Liver (tissue), 9 donors: ENCODE measurements around the gene SEL1L2. TPM values are rescaled to one million over a fixed set of nuclear protein-coding genes. Genes with fewer than 3 reads are reported as not detected.

ENCODE experiments used
- DNase-seq: peaks from one replicate; pipeline ENCODE4 v3.0.0-alpha.2; 2017; ENCODE audit warnings: low spot score
- H3K27ac ChIP-seq, 2 donors: one replicate each; pipeline ENCODE4 v1.7.0; 2013; ENCODE audit warnings: inconsistent platforms in 2 of 2, low read length in 2 of 2, control low read depth in 1 of 2, low read depth in 1 of 2, mild to moderate bottlenecking in 1 of 2
- H3K27me3 ChIP-seq, 4 donors: one replicate each; pipeline versions ENCODE4 v1.6.1 to v1.7.0; 2013; ENCODE audit warnings: low read length in 3 of 4, inconsistent platforms in 1 of 4, mild to moderate bottlenecking in 1 of 4, moderate library complexity in 1 of 4; ENCODE audit not compliant: control insufficient read depth in 4 of 4, insufficient read depth in 4 of 4
- H3K36me3 ChIP-seq, 4 donors: one replicate each; pipeline versions ENCODE4 v1.6.1 to v1.7.0; 2013; ENCODE audit warnings: low read length in 3 of 4, mild to moderate bottlenecking in 3 of 4, low read depth in 1 of 4, moderate library complexity in 1 of 4; ENCODE audit not compliant: control insufficient read depth in 4 of 4, insufficient read depth in 3 of 4
- H3K4me1 ChIP-seq, 4 donors: one replicate each; pipeline versions ENCODE4 v1.6.1 to v1.7.0; 2013; ENCODE audit warnings: low read length in 3 of 4, mild to moderate bottlenecking in 3 of 4, moderate library complexity in 1 of 4; ENCODE audit not compliant: control insufficient read depth in 4 of 4, insufficient read depth in 4 of 4
- H3K4me3 ChIP-seq, 3 donors: one replicate each; pipeline versions ENCODE4 v1.6.1 to v1.7.0; 2013; ENCODE audit warnings: low read length in 3 of 3, control low read depth in 1 of 3, low read depth in 1 of 3, mild to moderate bottlenecking in 1 of 3
- H3K9ac ChIP-seq, 2 donors: one replicate each; pipeline ENCODE4 v1.7.0; 2013; ENCODE audit warnings: low read length in 2 of 2, mild to moderate bottlenecking in 2 of 2, moderate library complexity in 2 of 2, control low read depth in 1 of 2, low read depth in 1 of 2
- H3K9me3 ChIP-seq, 4 donors: one replicate each; pipeline versions ENCODE4 v1.6.1 to v1.7.0; 2013; ENCODE audit warnings: low read length in 3 of 4; ENCODE audit not compliant: control insufficient read depth in 4 of 4
- ATF3 ChIP-seq: IDR thresholded peaks from 2 replicates; pipeline ENCODE4 v1.6.1; 2016; ENCODE audit warnings: antibody characterized with exemption
- FOXA1 ChIP-seq: IDR thresholded peaks from 2 replicates; pipeline ENCODE4 v1.6.1; 2016; ENCODE audit warnings: antibody characterized with exemption
- FOXA2 ChIP-seq: IDR thresholded peaks from 2 replicates; pipeline ENCODE4 v1.6.1; 2016; ENCODE audit warnings: antibody characterized with exemption
- GABPA ChIP-seq, 2 donors: IDR thresholded peaks in 1 of 2; conservative IDR thresholded peaks in 1 of 2; 2 replicates each; pipeline ENCODE4 v1.6.1; 2016; ENCODE audit warnings: antibody characterized with exemption in 2 of 2, mild to moderate bottlenecking in 1 of 2, moderate library complexity in 1 of 2
- HNF4A ChIP-seq, 2 donors: conservative IDR thresholded peaks; 2 replicates each; pipeline ENCODE4 v1.6.1; 2016; ENCODE audit warnings: antibody characterized with exemption in 2 of 2, mild to moderate bottlenecking in 2 of 2
- HNF4G ChIP-seq: IDR thresholded peaks from 2 replicates; pipeline ENCODE4 v1.6.1; 2016; ENCODE audit warnings: antibody characterized with exemption
- JUND ChIP-seq, 2 donors: IDR thresholded peaks; 2 replicates each; pipeline ENCODE4 v1.6.1; 2016; ENCODE audit warnings: antibody characterized with exemption in 2 of 2
- NR2F2 ChIP-seq: IDR thresholded peaks from 2 replicates; pipeline ENCODE4 v1.6.1; 2016; ENCODE audit warnings: antibody characterized with exemption
- RAD21 ChIP-seq, 2 donors: IDR thresholded peaks; 2 replicates each; pipeline ENCODE4 v1.6.1; 2016; ENCODE audit warnings: antibody characterized with exemption in 2 of 2, mild to moderate bottlenecking in 2 of 2
- RXRA ChIP-seq, 2 donors: IDR thresholded peaks; 2 replicates each; pipeline ENCODE4 v1.6.1; 2017 to 2018; ENCODE audit warnings: antibody characterized with exemption in 2 of 2, mild to moderate bottlenecking in 1 of 2
- SP1 ChIP-seq: IDR thresholded peaks from 2 replicates; pipeline ENCODE4 v1.6.1; 2018; ENCODE audit warnings: antibody characterized with exemption, mild to moderate bottlenecking
- TAF1 ChIP-seq: conservative IDR thresholded peaks from 2 replicates; pipeline ENCODE4 v1.6.1; 2016; ENCODE audit warnings: antibody characterized with exemption, mild to moderate bottlenecking
- YY1 ChIP-seq: IDR thresholded peaks from 2 replicates; pipeline ENCODE4 v1.6.1; 2016; ENCODE audit warnings: antibody characterized with exemption, mild to moderate bottlenecking
- WGBS: extraction: QIAGEN DNeasy Blood & Tissue Kit; methylation state at CpG from one replicate; pipeline ENCODE4 v1.1.7; 2013; 5-methylcytosine and 5-hydroxymethylcytosine counted together
- polyA plus RNA-seq, 2 donors: library from polyadenylated mRNA; stranded (reverse) in 1 of 2; unstranded in 1 of 2; fragments of 200-250 nt in 1 of 2; fragments of >200 nt in 1 of 2; fragmentation: Nextera tagmentation in 1 of 2; extraction: Ambion mirVana in 1 of 2; gene quantifications; one replicate each; pipeline versions ENCODE4 v1.2.1 to v1.2.3, GENCODE V29; 2013 to 2015
- total RNA-seq, 2 donors: library from RNA; depleted of rRNA; stranded (reverse); fragments of >200 nt; gene quantifications; one replicate each; pipeline ENCODE4 v1.2.3, GENCODE V29; 2014
- TF ChIP-seq, protein P1 (sequence below): IDR thresholded peaks from 2 replicates; pipeline ENCODE4 v1.6.1; 2016; ENCODE audit warnings: antibody characterized with exemption, mild to moderate bottlenecking
- TF ChIP-seq, protein P2 (sequence below): IDR thresholded peaks from 2 replicates; pipeline ENCODE4 v1.6.1; 2016; ENCODE audit warnings: antibody characterized with exemption
- TF ChIP-seq, protein P3 (sequence below): fragments of 150-350 bp; IDR thresholded peaks from 2 replicates; pipeline ENCODE4 v1.5.1; 2017; ENCODE audit warnings: improper control_type of control experiment, low read depth, low read length; ENCODE audit not compliant: missing input control
- donor health status: healthy.
- donor health status: healthy.
- donor health status: healthy.
- donor health status: healthy.
- donor health status: healthy.

The SEL1L2 gene
- total and polyA plus RNA-seq, 4 donors: not detected

- DNase-seq: no peak
- TF ChIP-seq RAD21 (IDR thresholded peaks at IDR 0.05) (no peak), YY1 (no peak), HNF4A (conservative IDR thresholded peaks at IDR 0.05) (no peak), JUND (IDR thresholded peaks at IDR 0.05) (no peak), NR2F2 (no peak), SP1 (no peak), ATF3 (no peak), FOXA2 (no peak), HNF4G (no peak), FOXA1 (no peak), TAF1 (no peak)
- TF ChIP-seq, protein P1, sequence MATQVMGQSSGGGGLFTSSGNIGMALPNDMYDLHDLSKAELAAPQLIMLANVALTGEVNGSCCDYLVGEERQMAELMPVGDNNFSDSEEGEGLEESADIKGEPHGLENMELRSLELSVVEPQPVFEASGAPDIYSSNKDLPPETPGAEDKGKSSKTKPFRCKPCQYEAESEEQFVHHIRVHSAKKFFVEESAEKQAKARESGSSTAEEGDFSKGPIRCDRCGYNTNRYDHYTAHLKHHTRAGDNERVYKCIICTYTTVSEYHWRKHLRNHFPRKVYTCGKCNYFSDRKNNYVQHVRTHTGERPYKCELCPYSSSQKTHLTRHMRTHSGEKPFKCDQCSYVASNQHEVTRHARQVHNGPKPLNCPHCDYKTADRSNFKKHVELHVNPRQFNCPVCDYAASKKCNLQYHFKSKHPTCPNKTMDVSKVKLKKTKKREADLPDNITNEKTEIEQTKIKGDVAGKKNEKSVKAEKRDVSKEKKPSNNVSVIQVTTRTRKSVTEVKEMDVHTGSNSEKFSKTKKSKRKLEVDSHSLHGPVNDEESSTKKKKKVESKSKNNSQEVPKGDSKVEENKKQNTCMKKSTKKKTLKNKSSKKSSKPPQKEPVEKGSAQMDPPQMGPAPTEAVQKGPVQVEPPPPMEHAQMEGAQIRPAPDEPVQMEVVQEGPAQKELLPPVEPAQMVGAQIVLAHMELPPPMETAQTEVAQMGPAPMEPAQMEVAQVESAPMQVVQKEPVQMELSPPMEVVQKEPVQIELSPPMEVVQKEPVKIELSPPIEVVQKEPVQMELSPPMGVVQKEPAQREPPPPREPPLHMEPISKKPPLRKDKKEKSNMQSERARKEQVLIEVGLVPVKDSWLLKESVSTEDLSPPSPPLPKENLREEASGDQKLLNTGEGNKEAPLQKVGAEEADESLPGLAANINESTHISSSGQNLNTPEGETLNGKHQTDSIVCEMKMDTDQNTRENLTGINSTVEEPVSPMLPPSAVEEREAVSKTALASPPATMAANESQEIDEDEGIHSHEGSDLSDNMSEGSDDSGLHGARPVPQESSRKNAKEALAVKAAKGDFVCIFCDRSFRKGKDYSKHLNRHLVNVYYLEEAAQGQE: no peak
- TF ChIP-seq, protein P2, sequence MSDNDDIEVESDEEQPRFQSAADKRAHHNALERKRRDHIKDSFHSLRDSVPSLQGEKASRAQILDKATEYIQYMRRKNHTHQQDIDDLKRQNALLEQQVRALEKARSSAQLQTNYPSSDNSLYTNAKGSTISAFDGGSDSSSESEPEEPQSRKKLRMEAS: no peak
- TF ChIP-seq, protein P3, sequence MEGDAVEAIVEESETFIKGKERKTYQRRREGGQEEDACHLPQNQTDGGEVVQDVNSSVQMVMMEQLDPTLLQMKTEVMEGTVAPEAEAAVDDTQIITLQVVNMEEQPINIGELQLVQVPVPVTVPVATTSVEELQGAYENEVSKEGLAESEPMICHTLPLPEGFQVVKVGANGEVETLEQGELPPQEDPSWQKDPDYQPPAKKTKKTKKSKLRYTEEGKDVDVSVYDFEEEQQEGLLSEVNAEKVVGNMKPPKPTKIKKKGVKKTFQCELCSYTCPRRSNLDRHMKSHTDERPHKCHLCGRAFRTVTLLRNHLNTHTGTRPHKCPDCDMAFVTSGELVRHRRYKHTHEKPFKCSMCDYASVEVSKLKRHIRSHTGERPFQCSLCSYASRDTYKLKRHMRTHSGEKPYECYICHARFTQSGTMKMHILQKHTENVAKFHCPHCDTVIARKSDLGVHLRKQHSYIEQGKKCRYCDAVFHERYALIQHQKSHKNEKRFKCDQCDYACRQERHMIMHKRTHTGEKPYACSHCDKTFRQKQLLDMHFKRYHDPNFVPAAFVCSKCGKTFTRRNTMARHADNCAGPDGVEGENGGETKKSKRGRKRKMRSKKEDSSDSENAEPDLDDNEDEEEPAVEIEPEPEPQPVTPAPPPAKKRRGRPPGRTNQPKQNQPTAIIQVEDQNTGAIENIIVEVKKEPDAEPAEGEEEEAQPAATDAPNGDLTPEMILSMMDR: no peak
- H3K27me3 ChIP-seq: peaks cover 0 to 4% (median 0%) of the 10 kb centered on the region in 4 donors
- H3K9ac ChIP-seq: no peak overlapping the region
- H3K9me3 ChIP-seq: no peaks in the 10 kb centered on the region
- no peaks in the 10 kb centered on the region for H3K36me3 ChIP-seq
- 47% methylated on average over 1 of the region's 1 CpG for WGBS
- no peak overlapping the region for H3K4me3 ChIP-seq
- H3K4me1 ChIP-seq: no peaks in the 10 kb centered on the region
- H3K27ac ChIP-seq: no peak overlapping the region
Observed at GRCh38 chr20:13883425-13883824, 107.0 kb downstream of the SEL1L2 start.

DNA sequence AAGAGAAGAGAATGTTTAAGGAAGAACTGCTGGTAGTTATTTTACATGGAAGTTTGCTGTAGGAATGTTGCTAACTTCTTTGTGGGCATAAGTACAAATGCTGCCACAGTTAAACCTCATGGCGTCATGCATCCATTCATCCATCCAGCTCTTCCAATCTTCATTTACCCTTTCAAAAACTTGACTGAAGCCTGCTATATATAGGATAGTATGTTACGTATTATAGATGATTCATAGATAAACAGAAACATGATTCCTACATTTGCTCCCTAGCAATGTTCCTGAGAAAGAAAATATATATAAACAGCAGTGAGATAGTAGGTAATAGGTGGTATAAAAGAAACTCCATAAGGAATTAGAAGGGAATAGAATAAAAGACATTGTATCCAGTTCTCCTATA is 111.8 kb downstream of the SEL1L2 start:
- WGBS: 89% methylated on average over 2 of the region's 2 CpGs
- TF ChIP-seq, protein P1: no peak
- TF ChIP-seq HNF4G (no peak), GABPA (IDR thresholded peaks at IDR 0.05 in 1 of 2, conservative IDR thresholded peaks at IDR 0.05 in 1 of 2) (no peak), RAD21 (IDR thresholded peaks at IDR 0.05) (no peak), ATF3 (no peak), YY1 (no peak), FOXA1 (no peak), RXRA (IDR thresholded peaks at IDR 0.05) (no peak)
- TF ChIP-seq, protein P2: no peak
- TF ChIP-seq, protein P3: no peak
- H3K27me3 ChIP-seq: no peaks in the 10 kb centered on the region
- H3K9me3 ChIP-seq: no peaks in the 10 kb centered on the region
- H3K4me1 ChIP-seq: no peaks in the 10 kb centered on the region
- no peak for DNase-seq
- no peak overlapping the region for H3K27ac ChIP-seq
- no peak overlapping the region for H3K4me3 ChIP-seq
- no peak overlapping the region for H3K9ac ChIP-seq
- H3K36me3 ChIP-seq: no peaks in the 10 kb centered on the region
